GM12873 (cell line): Measurements from ENCODE around the gene TLR10.
A peak's percentile ranks its signal among the peaks of the same experiment; 100 is the strongest.

Source experiments
- TF ChIP-seq, protein P1 (sequence below): IDR thresholded peaks from 2 replicates; pipeline ENCODE4 v1.5.1; 2012; ENCODE audit warnings: low read depth, mild to moderate bottlenecking, moderate library complexity, low read length, control low read depth; ENCODE audit not compliant: insufficient read depth; ENCODE audit errors: missing control alignments

Gene TLR10

DNA sequence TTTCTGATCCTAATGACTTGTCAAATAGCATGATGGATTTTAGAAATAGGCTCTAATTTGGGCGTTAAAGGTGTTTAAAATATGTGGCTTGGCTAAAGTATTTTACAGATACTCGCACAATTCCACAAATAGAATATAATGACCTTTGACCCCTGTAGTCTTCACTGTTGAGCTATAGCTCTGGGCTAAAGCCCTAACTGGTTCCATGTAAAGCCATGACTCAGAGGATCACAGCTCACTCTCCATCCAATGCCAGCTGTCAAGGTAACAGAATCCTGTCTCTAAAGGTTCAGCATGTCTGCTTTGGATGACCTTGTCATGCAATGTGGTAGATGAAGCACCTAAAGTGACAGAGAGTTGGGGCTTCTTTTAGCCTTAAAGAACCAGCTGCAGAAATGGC is 42.5 kb downstream of the TLR10 start:
- TF ChIP-seq, protein P1, sequence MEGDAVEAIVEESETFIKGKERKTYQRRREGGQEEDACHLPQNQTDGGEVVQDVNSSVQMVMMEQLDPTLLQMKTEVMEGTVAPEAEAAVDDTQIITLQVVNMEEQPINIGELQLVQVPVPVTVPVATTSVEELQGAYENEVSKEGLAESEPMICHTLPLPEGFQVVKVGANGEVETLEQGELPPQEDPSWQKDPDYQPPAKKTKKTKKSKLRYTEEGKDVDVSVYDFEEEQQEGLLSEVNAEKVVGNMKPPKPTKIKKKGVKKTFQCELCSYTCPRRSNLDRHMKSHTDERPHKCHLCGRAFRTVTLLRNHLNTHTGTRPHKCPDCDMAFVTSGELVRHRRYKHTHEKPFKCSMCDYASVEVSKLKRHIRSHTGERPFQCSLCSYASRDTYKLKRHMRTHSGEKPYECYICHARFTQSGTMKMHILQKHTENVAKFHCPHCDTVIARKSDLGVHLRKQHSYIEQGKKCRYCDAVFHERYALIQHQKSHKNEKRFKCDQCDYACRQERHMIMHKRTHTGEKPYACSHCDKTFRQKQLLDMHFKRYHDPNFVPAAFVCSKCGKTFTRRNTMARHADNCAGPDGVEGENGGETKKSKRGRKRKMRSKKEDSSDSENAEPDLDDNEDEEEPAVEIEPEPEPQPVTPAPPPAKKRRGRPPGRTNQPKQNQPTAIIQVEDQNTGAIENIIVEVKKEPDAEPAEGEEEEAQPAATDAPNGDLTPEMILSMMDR, result no peak

DNA sequence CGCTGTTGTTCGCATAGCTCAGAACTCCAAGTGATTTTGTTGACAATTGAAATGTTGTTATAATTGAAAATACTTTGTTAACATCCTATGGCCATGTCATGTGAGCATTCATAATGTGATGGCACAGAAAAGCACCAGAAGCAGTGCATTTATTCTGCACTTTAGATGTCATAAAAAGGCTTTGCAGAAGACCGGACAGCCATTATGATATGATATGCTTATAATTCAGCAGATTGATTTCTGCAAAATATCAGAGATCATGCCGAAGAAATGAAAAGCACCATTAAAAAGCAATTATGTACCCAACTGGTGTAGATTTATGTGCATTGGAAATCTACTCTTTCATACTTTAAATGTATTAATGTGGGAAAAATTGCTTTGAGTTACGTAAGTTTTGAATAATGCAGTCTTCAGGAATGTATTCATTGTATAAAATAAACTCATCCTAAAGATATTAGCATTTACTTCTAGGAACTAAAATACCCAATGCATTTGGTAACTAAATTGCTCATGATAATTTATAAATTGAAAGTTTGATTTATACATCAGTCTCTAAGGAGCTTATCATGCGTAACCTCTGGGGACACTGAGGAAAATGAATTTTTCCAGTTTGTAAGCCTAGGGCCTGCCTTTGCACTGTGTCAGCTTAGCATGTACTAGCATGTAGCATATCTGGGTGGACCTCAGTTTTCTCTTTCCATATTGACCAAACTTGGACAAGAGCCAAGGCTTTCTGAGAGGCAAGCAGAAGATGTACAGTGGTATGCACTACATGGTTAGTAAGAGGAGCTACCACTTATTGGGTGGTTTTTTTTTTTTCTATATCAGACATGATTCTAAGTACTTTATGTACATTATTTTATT is 43.6 kb downstream of the TLR10 start:
- TF ChIP-seq, protein P1, result no peak

GRCh38 chr4:38735870-38736269 is 46.9 kb downstream of the TLR10 start:
- TF ChIP-seq, protein P1, result no peak

- TF ChIP-seq, protein P1, result no peak
Measured at GRCh38 chr4:38734911-38735310, 47.9 kb downstream of the TLR10 start.

- TF ChIP-seq, protein P1, result no peak
Measured at GRCh38 chr4:38734446-38734845, 48.3 kb downstream of the TLR10 start.

- TF ChIP-seq, protein P1, result no peak
Measured at GRCh38 chr4:38733663-38734062, 49.1 kb downstream of the TLR10 start.

DNA sequence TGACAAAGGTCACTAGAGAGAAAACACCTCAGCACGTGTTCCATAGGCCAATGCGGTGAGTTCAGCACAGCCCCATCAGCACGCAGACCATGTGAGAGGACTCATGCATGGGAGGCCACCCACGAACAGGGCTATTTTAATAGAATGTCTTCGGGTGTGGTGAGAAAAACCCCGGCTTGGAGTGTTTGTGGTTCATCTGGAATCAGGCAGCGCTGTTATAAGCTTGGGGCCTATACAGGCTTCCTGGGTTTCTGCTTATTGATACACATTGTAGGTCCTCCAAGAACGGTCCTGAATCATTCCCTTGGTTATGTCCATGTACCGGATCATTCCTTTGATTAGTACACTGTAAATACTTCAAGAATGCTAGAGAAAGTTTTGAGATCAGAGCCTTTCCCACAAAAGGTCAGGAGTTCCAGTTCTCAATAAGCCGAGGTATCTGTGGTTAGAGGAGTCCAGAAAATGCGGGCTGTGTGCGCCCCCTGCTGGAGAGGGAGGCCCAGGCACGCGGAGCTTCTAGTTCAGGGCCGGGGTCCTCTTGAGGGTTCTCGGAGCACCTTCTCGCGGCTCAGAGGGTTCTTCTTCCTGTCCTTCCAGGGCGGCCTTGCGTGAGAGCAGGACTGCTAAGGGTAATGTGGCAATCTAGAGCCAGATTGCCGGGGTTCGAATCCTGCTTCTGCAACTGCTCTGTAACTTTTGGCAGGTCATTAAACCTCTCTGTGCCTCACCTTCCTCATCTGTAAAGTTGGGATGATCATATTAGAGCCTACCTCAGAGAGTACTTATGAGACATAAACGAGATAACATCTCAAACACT is 51.8 kb downstream of the TLR10 start:
- TF ChIP-seq, protein P1, result peak; percentile 90
